Stimulated activated CD4-positive, alpha-beta T cell treated with anti-CD3 and anti-CD28 coated beads, Interleukin-2, amount 100 ng/mL, for 4 hours (primary cell): Measurements from ENCODE around the gene PIAS4.

Experiments
- DNase-seq: peaks from one replicate; pipeline ENCODE4 v3.0.0-alpha.2; 2020; ENCODE audit warnings: low read depth

Gene PIAS4

DNA sequence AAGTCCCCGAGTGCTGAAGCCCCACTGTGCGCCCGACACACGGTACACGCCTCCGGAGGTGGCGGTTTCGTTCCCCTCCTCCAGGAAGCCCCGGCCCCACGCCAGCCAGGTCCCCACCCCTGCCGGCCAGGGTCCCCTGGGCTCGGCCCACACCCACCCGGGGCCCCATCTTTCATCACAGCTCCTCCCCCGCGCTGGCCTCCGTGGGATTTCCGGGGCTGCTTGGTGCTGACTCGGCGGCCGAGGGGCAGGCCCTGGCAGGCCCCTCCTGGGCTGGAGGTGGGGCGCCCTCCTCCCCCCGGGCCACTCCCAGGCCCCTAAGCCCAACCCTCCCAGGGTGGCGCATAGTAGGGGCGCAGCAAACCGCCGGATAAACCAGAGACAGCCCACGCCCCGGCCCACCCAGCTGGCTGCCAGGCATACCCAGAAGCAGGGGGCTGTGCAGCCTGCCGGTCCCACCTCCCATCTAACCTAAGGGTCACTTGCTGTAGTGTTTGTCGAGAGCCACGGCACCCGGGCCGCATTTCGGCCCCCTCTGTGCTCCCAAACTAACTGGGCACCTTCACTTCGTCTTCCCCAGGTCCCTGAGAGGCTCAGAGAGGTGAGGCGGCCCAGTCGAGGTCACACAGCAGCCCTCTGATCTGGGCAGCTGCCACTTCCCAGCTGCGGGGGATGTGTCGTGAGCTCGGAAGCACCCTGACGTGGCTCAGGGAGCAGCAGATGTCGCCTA is 52.5 kb downstream of the PIAS4 start:
- peak; percentile 28 for DNase-seq

DNA sequence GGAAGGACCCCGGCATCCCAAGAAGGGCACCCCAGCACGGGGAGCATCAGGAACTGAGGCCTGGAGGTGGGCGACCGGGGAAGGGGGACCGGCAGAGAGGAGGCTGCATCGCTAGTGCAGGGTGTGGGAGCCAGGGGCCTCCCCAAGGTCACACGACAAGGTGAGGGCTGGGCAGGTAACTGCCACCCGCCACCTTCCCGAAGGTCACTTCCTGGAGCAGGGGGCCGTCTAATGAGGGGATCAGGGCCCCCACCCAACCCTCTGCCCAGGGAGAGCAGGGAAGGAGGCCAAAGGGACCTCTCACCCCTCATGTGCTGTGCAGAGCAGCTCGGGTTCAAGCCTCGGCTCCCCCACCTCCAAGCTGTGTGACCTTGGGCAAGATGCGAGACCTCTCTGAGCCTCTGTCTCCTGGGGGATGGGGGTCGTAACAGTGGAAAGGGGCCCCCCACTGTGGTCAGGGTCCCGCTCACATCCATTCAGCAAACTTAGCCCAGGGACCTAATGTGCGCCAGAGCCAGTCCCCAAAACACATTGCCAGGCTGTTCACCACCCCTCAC is 53.2 kb downstream of the PIAS4 start:
- DNase-seq, result no peak

DNA sequence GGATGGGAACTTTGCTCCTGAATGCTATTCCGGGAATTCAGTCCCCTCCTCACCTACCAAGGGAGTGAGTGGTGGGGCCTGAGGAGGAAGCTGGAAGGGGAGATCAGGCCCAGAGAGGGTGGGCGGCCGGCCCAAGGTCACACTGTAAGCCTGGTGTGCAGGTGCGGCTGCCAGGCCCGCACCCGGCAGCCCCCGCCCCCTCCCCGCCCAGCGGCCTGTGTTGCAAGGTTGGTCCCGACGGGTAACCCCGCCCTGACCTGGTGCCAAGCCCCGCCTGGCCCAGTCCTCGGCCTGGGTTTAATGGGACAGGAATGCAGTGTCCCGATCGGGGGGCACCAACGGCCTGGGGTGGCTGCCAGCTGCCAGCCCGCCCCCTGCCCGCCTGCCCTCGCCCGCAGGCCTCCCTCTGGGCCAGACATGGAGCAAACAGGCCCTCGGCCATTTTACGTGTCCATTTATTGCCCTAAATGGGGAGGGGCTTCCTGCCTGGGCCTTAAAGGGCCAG is 53.7 kb downstream of the PIAS4 start:
- no peak for DNase-seq

DNA sequence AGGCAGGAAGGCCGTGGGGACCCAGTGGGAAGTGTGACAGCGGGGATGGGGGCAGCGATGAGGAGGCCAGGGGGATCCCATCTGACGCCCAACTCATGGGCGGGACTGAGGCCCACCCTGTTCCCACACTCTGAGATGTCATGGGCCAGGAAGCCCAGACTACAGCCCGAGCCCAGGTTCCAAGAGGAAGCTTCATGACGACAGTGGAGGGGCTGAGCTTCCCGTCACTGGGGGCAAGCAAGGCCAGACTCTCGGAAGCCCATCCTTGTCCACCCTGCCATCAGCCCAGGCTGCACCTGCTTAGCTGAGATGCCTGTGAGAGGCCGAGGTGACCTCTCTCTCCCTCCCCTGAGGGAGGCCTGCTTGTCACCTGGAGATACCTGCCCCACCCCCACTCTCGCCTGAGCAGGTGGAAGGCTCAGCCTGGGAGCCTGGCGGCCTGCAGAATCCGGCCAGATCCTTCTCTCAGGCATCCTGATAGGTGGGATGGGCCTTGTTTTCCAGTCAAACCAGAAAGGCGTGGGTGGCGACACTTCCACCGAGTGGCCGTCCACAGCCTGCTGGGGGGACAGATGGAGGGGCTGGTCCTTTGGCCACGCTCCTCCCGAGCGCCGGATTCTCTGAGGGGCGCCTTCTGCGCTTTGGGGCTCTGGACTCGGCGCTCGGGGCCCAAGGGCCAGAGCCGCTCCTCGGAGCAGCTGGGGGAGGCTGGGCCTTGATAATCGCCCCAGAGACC is 54.3 kb downstream of the PIAS4 start:
- no peak for DNase-seq

DNA sequence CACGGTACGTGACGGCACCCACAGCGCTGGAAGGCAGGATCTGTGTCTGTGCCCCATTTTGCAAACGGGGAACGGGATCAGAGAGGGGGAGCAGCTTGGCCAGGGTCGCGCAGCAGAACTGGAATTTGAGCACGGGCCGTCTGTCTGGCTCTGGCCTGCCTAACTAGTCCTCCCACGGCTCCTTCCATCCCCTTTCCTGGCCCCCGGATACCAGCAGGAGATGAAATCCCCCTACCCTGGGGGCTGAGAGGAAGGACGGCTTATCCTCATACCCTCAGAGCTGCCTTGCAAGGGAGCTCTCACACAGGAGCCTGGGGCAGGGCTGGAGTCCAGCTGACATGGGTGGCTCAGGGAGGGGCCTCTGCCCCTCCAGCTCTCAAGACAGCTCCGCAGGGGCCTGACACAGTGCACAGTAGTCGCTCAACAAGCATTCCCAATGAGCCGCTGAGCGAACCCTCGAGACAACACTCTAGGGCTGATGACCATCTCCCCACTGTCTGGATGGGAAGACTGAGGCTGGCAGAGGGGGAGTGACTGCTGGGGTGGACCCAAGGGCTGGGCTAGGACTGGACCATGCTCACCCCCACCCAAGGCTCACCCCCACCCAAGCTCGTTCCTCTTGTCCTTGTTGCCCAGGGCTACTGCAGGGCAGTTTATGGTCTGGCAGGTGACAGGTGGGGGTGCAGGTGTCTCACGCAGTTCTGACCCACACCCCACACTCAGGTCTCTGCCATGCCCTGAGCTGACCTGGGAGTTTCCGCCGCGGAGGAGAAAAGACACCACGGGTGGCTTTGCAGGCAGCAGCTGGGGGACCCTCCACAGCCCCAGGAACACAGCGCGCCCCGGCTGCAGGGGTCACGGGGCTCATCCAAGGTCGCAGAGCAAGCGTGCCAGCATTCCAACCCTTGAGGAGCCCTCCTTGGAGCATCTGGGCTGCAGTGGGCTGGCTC is 55.2 kb downstream of the PIAS4 start:
- no peak for DNase-seq

DNA sequence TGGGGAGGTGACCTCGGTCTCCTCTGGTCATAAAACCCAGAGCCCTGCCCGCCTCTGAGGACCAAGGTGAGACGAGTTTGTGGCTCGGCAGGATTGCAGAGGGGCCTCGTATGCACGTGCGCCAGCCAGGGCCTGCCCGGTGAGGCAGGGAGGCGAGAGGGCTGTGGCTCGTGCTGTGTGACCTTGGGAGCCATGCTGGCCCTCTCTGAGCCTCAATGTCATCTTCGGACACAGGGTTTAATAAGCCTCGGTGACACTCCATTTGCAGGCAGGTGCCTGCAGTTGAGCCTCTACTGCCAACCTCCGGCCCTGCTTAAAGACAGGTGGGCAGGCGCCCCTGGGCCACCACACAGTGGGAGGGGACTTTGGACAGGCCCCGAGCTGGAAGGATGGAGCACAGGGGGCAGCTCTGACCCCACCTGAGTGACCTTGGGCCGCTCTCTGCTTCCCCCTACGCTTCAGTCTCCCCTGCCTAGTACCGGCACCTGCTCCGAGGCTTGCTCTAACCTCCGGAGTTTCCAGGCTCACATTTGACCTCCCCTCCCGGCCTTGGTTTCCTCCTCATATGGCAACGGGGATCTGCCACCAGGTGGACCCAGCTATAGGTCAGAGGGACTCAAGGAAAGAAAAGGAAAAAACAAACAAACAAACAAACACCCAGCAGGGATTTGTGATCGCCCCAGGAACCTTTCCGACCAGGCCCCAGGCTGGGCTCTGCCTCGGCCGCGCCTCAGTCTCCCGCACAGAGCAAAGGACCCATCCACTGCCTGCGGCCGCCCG is 56.0 kb downstream of the PIAS4 start:
- DNase-seq, result no peak

DNA sequence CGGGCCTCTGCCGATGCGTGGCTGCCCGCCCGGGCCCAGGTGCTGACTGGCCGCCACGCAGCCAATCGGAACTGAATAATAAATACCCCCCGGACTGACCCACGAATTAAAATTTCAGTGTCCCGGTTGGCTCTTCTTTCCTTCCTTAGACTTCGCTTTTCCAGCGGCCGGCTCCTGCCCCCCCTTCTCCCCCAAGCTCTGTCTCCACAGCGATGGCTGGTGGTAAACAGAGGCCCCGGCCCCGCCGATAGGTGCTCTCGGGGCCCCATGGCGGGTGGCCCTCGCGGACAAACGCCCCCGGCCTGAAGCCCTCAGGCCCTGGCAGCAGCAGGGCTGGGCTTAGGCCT is 56.6 kb downstream of the PIAS4 start:
- DNase-seq, result no peak

DNA sequence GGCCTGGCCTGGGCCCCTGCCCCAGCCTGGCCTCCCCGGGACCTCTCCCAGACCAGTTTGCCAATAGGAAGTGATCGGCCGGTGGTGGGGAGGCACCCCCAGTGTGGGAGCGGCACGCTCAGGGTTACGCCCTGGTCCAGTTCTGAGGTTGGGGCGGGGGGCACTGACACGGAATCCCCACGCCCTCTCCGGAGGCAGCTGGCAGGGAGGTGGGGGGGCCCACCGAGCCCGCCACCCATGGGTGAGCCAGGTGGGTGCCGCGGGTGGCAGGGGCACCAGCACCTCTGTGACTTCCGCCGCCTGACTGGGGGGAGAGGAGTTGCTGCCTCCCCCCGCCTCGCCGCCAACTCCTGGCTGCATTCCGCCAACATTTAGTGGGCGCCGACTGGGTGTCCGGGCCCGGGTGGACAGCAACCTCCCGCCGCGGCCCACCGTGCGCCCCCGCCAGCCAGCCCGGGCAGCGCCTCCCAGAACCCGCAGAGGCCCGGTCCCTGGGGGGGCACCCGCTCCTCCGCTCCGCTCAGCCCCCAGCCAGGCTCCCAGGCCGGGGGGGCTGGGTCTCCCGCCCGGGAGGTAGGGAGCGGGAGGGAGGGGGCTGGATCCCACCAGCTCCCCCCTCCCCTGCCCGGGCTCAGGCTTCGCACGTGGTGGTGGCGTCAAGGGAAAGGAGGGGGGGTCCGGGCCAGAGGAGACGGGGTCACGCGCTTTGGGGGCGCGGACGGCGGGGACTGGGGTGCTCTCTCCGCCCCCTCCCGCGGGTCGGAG is 57.1 kb downstream of the PIAS4 start:
- no peak for DNase-seq

DNA sequence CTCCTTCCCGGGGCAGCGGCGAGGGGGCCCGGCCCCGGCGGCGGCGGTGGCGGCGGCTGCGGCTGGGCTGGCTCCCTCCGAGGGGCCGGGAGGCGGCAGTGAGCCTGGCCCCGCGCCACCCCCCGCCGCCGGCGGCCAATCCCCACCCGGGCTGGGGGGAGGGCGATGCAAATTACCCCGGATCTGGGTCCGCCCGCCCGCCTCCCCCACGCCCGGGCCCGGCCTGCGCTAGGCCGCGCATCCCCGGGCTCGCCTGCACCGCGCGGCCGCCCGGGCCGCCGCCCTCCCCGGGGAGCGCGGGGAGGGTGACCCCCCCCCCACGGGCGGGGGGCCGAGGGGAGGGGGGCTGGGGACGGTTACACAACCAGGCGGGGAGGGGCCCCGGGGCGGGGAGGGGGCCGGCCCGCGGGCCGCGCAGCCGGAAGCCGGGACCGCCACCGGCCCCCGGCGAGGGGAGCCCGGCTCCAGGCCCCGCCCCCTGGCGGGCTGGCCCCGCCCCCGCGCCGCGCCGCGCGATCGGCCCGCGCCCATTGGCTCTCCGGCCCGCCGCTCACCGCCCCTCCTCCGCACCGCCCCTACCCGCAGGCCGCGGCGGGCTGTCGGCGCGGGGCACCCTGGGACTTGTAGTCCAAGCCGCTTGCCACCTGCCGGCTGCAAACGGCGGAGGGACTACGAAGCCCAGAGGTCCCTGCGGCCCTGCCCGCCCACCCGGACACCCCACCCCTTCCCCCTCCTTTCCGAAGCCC is 58.1 kb downstream of the PIAS4 start:
- DNase-seq, result peak; percentile 96

DNA sequence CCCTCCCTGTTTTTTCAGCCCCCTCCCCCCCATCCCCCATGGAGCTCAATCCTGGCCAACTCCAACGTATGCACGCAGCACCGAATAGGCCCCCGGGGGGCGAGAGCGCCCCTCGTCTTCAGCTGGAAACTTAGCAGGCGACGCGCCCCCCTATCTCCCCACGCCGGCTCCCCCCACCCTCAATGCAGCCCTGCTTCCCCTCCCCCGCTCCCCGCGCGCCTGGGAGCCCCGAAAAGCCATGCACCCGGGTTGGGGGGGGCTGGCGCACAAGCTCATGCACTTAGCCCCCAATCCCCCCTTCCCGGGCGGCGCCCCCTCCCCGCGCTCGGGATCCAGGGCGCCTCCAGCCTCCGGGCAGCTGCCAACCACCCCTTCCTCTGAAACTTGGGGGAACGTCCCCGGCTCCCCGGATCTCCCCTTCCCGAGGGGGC is 58.7 kb downstream of the PIAS4 start:
- DNase-seq, result peak; percentile 53

DNA sequence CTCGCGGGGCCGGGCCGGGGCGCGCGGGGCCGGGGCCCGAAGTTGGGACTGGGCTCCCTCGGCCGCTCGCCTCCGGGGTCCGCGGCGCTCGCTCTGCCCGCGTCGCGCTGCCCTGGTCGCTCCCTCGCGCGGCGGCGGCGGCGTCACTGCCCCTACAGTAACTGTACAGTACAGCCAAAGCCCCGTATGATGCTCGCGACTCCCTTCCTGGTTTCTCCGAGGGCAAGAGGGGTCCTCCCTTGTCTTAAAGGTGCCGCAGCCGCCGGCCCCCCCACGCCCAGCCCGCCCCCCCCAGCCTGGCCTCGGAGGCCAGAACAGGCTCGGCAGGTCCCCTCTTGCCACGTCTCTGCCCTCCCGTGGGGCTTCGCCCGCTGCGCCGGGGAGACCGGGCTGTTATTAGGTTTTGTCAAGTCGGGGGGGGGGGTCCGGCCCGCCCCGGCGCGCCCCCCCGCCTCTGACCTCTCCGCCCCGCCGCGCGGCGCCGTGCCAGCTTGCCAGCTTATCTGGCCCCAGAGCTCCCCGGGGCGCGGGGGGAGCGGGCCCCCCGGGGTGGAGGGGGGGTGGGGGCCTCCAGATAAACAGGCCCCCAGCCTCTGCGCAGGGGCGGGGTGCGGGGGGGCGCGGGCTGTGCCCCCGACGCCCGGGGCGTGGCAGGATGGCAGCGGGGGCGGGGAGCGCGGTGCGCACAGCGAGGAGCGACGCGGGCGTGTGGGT is 59.3 kb downstream of the PIAS4 start, which contains the start of gene ZBTB7A:
ZBTB7A (minus strand) TSS at position 218 of the 714 bp plus-strand sequence. CDS start 11,667 bp downstream, outside the sequence.
- peak; percentile 70 for DNase-seq

DNA sequence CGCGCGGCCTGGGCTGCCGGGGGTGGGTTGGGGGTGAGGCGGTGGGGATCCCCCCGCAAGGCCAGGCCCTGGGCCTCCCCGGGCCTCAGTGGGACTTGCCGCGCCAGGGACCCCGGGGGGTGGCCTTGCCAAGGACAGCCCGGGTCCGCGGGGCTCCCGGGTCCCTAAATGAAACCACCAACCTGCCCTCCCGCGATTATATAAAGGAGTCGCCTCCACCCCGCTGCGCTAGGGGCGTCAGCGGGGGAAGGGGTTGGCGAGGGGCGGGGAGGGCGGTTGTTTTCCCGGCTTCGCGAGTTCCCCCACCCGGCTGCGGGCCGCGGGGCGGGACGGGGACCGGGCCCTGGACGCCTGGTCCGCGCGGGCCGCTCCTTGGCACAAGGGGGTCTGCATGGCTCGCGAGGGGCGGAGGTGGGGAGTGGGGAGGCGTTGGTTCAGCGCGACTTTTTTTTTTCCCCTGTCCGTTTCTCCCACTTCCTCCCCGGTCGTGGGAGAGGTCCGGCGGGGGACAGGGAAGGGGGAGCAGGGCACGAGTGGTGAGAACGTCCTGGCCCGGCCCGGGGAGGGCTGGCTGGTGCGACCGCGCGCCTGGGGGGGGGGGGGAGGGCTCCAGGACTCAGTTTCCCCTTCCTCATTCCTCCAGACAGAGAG is 60.0 kb downstream of the PIAS4 start:
- no peak for DNase-seq

DNA sequence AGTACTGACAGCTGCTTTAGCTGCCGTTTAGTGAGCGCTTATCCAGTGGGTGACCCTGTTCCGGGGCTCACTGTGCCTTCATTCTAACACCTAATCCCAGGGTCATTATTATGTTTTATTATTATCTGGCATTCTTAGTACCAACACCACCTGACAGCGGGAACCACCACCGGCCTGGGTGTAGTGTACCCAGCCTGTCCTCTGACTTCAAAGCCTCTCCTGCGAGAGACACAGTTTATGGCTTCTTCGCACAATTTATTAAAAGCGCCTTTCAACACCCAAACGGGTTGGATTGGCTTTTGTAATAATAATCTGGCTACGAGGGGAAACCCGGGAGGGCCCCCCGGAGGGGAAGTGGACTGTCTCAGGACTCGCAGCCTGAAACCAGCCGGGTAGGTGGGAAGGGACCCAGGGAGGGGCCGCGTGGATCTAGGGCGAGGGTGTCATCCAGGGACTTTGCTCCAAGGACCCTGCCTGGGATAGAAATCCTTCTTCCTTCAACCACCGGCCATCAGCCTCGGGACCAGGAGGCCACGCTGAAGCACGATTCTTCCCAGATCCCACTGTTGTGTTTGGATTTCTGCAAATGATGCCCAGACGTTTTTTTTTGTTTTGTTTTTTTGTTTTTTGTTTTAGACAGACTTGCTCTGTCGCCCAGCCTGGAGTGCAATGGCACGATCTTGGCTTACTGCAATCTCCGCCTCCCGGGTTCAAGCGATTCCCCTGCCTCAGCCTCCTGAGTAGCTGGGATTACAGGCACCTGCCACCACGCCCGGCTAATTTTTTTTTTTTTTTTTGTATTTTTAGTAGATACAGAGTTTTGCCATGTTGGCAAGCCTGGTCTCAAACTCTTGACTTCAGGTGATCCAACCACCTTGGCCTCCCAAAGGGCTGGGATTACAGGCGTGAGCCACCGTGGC is 60.8 kb downstream of the PIAS4 start:
- no peak for DNase-seq

DNA sequence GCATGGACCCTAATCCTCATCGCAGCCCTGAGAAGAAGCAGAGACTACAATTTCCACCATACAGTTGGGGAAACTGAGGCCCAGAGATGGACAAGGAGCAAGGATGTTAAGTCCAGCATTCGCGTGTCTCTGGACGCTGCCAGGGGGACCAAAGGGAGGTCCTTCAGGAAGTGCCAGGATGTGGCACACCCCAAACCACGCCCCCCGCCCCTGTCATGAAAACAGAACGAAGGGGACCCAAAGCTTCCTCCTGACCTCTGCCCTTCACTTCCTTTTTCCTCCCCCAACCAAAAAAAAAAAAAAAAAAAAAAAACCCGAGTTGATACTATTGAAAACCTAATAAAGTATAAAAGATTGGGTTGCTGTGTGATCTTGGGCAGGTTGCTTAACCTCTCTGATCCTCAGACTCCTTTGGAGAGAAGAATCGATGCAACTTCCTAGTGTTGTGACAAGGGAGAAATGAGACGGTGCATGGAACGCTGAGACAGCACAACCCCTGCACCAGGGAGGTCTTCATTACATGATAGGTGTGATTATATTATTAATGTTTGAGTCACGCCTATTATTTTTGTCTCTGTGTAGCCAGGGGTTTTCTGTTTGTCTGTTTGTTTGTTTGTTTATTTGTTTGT is 61.9 kb downstream of the PIAS4 start:
- no peak for DNase-seq

DNA sequence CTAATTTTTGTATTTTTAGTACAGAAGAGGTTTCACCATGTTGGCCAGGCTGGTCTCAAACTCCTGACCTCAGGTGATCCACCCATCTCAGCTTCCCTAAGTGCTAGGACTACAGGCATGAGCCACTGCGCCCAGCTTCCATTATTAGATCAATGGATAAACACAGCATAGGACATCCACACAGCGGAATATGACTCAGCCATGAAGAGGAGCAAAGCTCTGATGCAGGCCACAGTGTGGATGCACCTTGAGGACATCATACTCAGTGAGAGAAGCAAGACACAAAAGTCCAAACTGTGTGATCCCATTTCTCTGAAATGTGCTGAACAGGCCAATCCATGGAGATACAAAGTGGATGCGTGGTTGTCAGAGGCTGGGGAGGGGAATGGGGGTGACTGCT is 64.1 kb downstream of the PIAS4 start:
- no peak for DNase-seq

DNA sequence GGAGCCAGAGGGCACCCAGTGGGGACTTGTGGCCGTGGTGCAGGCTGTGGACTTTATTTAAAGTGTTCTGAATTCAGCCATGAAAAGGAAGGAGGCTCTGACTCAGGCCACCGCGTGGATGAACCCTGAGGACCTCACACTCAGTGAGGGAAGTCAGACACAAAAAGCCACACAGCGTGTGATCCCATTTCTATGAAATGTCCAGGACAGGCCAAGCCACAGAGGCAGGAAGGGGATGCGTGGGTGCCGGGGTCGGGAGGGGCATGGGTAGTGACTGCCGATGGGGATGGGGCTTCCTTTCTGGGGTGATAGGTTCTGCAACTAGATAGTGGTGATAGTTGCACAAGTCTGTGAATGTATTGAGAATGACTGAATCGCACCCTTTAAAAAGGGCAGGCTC is 67.8 kb downstream of the PIAS4 start:
- no peak for DNase-seq

DNA sequence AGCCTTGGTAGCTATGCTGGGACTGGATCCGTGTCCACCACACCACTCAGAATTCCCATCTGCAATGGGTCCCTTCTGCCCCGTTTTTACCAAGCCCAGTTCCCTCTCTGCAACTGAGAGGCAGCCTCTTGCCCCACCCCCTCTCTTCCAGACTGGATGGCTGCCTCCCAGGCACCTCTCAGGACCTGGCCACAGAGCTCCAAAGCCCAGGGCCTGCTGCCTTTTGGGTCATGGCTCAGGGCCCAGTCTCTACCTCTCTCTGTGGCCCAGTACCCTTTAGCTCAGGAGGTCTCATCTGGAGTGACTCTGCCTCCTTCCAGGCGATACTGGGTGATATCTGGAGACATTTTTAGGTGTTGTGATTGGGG is 69.5 kb downstream of the PIAS4 start:
- DNase-seq, result no peak
